IMR-90 (cell line): ENCODE data around the gene IRF4. TPM values are rescaled to one million over a fixed set of nuclear protein-coding genes. Genes with fewer than 3 reads are reported as not detected.

Experiments
- ATAC-seq: fragments of 200-7000 bp; cut with Tn5 transposase; 2 replicates; pipeline ENCODE4 v1.9.1; 2020; ENCODE audit warnings: low read depth, mild to moderate bottlenecking, moderate library complexity
- BruUV-seq: library from RNA; stranded (reverse); fragments of 400-500 nt; replicated peaks from 2 replicates; lab custom pipeline; 2021; lab: Mats Ljungman, UMichigan
- CTCF ChIA-PET: fragments of 300-600 bp; formaldehyde crosslinking; extraction: SDS; loops from one replicate; lab custom pipeline; 2021; ENCODE audit warnings: antibody characterized with exemption; lab: Yijun Ruan, JAX
- POLR2A ChIA-PET: fragments of 300-600 bp; sonication (Branson Sonifier 250); formaldehyde crosslinking; loops from one replicate; lab custom pipeline; 2022; ENCODE audit warnings: antibody characterized with exemption; ENCODE audit not compliant: unreplicated experiment; lab: Charles Lee
- DNase-seq: peaks from one replicate; pipeline ENCODE4 v3.0.0; 2013
- H2AFZ ChIP-seq: replicated peaks from 2 replicates; pipeline ENCODE3; 2013; ENCODE audit warnings: low read length, mild to moderate bottlenecking; ENCODE audit not compliant: poor library complexity
- H2AK5ac ChIP-seq: 2 replicates; pipeline ENCODE4 v1.6.1; 2013; ENCODE audit warnings: low read depth, low read length, inconsistent platforms
- H2AK9ac ChIP-seq: replicated peaks from 2 replicates; pipeline ENCODE3; 2013; ENCODE audit warnings: mild to moderate bottlenecking, low read depth, low read length, moderate library complexity; ENCODE audit not compliant: poor library complexity
- H2BK120ac ChIP-seq: 2 replicates; pipeline ENCODE4 v1.6.1; 2013; ENCODE audit warnings: low read depth, low read length, inconsistent platforms
- H2BK15ac ChIP-seq: 3 replicates; pipeline ENCODE4 v1.6.1; 2013; ENCODE audit warnings: low read depth, low read length, inconsistent platforms
- H2BK20ac ChIP-seq: 2 replicates; pipeline ENCODE4 v1.6.1; 2013; ENCODE audit warnings: low read depth, mild to moderate bottlenecking, inconsistent platforms, low read length, moderate library complexity
- H2BK5ac ChIP-seq: 2 replicates; pipeline ENCODE4 v1.6.1; 2013; ENCODE audit warnings: mild to moderate bottlenecking, low read depth, low read length, inconsistent platforms; ENCODE audit not compliant: poor library complexity, severe bottlenecking
- H3K14ac ChIP-seq: replicated peaks from 2 replicates; pipeline ENCODE4 v1.6.1; 2013; ENCODE audit warnings: low read depth, low read length, inconsistent platforms
- H3K18ac ChIP-seq: 2 replicates; pipeline ENCODE4 v1.6.1; 2013; ENCODE audit warnings: low read depth, low read length, control low read depth
- H3K23ac ChIP-seq: 2 replicates; pipeline ENCODE4 v1.6.1; 2013; ENCODE audit warnings: low read depth, low read length, inconsistent platforms
- H3K27ac ChIP-seq: 2 replicates; pipeline ENCODE4 v1.5.1; 2013; ENCODE audit warnings: mild to moderate bottlenecking, control low read depth, low read length; ENCODE audit not compliant: insufficient read depth
- H3K27me3 ChIP-seq: 2 replicates; pipeline ENCODE4 v1.6.1; 2013; ENCODE audit warnings: low read length; ENCODE audit not compliant: control insufficient read depth, insufficient read depth
- H3K36me3 ChIP-seq: 2 replicates; pipeline ENCODE4 v1.6.1; 2013; ENCODE audit warnings: low read length, mixed read lengths; ENCODE audit not compliant: control insufficient read depth, insufficient read depth
- H3K4ac ChIP-seq: 2 replicates; pipeline ENCODE4 v1.6.1; 2013; ENCODE audit warnings: low read depth, low read length, inconsistent platforms
- H3K4me1 ChIP-seq: 2 replicates; pipeline ENCODE4 v1.6.1; 2013; ENCODE audit warnings: low read length, mixed read lengths; ENCODE audit not compliant: control insufficient read depth, insufficient read depth
- H3K4me2 ChIP-seq: 2 replicates; pipeline ENCODE4 v1.6.1; 2013; ENCODE audit warnings: low read depth, mild to moderate bottlenecking, control low read depth, low read length, moderate library complexity
- H3K4me3 ChIP-seq: 2 replicates; pipeline ENCODE4 v1.5.1; 2013; ENCODE audit warnings: low read depth, mild to moderate bottlenecking, control low read depth, low read length, moderate library complexity; ENCODE audit not compliant: insufficient read depth
- H3K56ac ChIP-seq: 2 replicates; pipeline ENCODE4 v1.6.1; 2013; ENCODE audit warnings: low read length, inconsistent platforms; ENCODE audit not compliant: insufficient read depth; ENCODE audit errors: extremely low read depth
- H3K79me1 ChIP-seq, 2 experiments: 2 replicates each; pipeline ENCODE4 v1.6.1; 2013; ENCODE audit warnings: low read length in 2 of 2, inconsistent platforms in 1 of 2, low read depth in 1 of 2
- H3K9ac ChIP-seq: 2 replicates; pipeline ENCODE4 v1.6.1; 2013; ENCODE audit warnings: low read depth, low read length, control low read depth
- H3K9me1 ChIP-seq: 2 replicates; pipeline ENCODE4 v1.6.1; 2013; ENCODE audit warnings: low read length, inconsistent platforms; ENCODE audit not compliant: insufficient read depth
- H3K9me3 ChIP-seq: 2 replicates; pipeline ENCODE4 v1.6.1; 2013; ENCODE audit warnings: low read length; ENCODE audit not compliant: control insufficient read depth, insufficient read depth
- H4K20me1 ChIP-seq: 2 replicates; pipeline ENCODE4 v1.6.1; 2013; ENCODE audit warnings: low read length, inconsistent platforms; ENCODE audit not compliant: insufficient read depth
- H4K5ac ChIP-seq: 2 replicates; pipeline ENCODE4 v1.6.1; 2013; ENCODE audit warnings: mild to moderate bottlenecking, low read depth, low read length, control low read depth
- H4K8ac ChIP-seq, 2 experiments: 2 replicates each; pipeline ENCODE4 v1.6.1; 2013; ENCODE audit warnings: low read depth in 2 of 2, low read length in 2 of 2, control low read depth in 1 of 2, inconsistent platforms in 1 of 2
- H4K91ac ChIP-seq: 2 replicates; pipeline ENCODE4 v1.6.1; 2013; ENCODE audit warnings: low read depth, low read length, inconsistent platforms; ENCODE audit not compliant: insufficient read depth
- BHLHE40 ChIP-seq: fragments of 150-350 bp; IDR thresholded peaks from 2 replicates; pipeline ENCODE4 v1.6.1; 2016; ENCODE audit warnings: mild to moderate bottlenecking, low read depth, low read length
- CEBPB ChIP-seq: IDR thresholded peaks from 2 replicates; pipeline ENCODE4 v1.6.1; 2012; ENCODE audit warnings: low read depth, low read length, improper control_type of control experiment
- CHD1 ChIP-seq: IDR thresholded peaks from 2 replicates; pipeline ENCODE4 v1.6.1; 2012; ENCODE audit warnings: low read depth, low read length, improper control_type of control experiment
- FOS ChIP-seq: fragments of 150-350 bp; IDR thresholded peaks from 2 replicates; pipeline ENCODE4 v1.6.1; 2016; ENCODE audit warnings: low read depth, low read length
- MAFK ChIP-seq: IDR thresholded peaks from 2 replicates; pipeline ENCODE4 v1.6.1; 2012; ENCODE audit warnings: low read depth, low read length, improper control_type of control experiment
- MAZ ChIP-seq: IDR thresholded peaks from 2 replicates; pipeline ENCODE4 v1.6.1; 2012; ENCODE audit warnings: low read depth, mild to moderate bottlenecking, low read length, improper control_type of control experiment, moderate library complexity, borderline replicate concordance
- MXI1 ChIP-seq: IDR thresholded peaks from 2 replicates; pipeline ENCODE4 v1.6.1; 2012; ENCODE audit warnings: low read depth, mild to moderate bottlenecking, low read length, moderate library complexity, borderline replicate concordance
- NFE2L2 ChIP-seq: fragments of 150-350 bp; IDR thresholded peaks from 2 replicates; pipeline ENCODE4 v1.6.1; 2016; ENCODE audit warnings: low read depth, mild to moderate bottlenecking, low read length
- POLR2A ChIP-seq: IDR thresholded peaks from 2 replicates; pipeline ENCODE4 v1.6.1; 2012; ENCODE audit warnings: mild to moderate bottlenecking, low read depth, low read length
- RAD21 ChIP-seq: IDR thresholded peaks from 2 replicates; pipeline ENCODE4 v1.6.1; 2012; ENCODE audit warnings: low read length, improper control_type of control experiment
- RCOR1 ChIP-seq: IDR thresholded peaks from 2 replicates; pipeline ENCODE4 v1.6.1; 2012; ENCODE audit warnings: mild to moderate bottlenecking, low read length, improper control_type of control experiment; ENCODE audit not compliant: insufficient replicate concordance
- RFX5 ChIP-seq: IDR thresholded peaks from 2 replicates; pipeline ENCODE4 v1.8.0; 2012; ENCODE audit warnings: low read depth, mild to moderate bottlenecking, low read length, moderate library complexity
- SMC3 ChIP-seq: fragments of 150-350 bp; IDR thresholded peaks from 2 replicates; pipeline ENCODE4 v1.6.1; 2016; ENCODE audit warnings: low read depth, mild to moderate bottlenecking, antibody characterized with exemption, low read length, moderate library complexity
- WGBS, 2 experiments: methylation state at CpG; one replicate each; pipeline versions ENCODE4 v1.1.5 to v1.1.7; 2013; ENCODE audit warnings: missing lambda C conversion rate in 2 of 2; ENCODE audit not compliant: insufficient read length in 1 of 2; ENCODE audit errors: extremely low coverage in 2 of 2; 5-methylcytosine and 5-hydroxymethylcytosine counted together
- dilution Hi-C: fragments of 300-500 bp; cut with HindIII; formaldehyde crosslinking; loops from one replicate; pipeline ENCODE4 v1.14.3; 2018; ENCODE audit warnings: low sequenced_read_pairs; ENCODE audit not compliant: unreplicated experiment
- in situ Hi-C: fragments of 300-500 bp; cut with MboI; formaldehyde crosslinking; loops from 3 replicates; pipeline ENCODE4 v1.14.3; 2019; ENCODE audit warnings: low sequenced_read_pairs, inconsistent platforms, mixed read lengths
- intact Hi-C: fragments of 100-400 bp; cut with micrococcal nuclease; formaldehyde crosslinking; loops from 2 replicates; pipeline ENCODE4 v1.10.0; 2022
- polyA plus RNA-seq, 3 experiments: library from polyadenylated mRNA; depleted of rRNA; stranded (reverse); fragments of >200 nt; gene quantifications; 2 replicates each; pipeline ENCODE4 v1.2.3, GENCODE V29; 2012; ENCODE audit warnings: low replicate concordance in 1 of 3
- total RNA-seq: library from RNA; depleted of rRNA; stranded (reverse); fragments of >200 nt; gene quantifications from 2 replicates; pipeline ENCODE4 v1.2.3, GENCODE V29; 2012
- TF ChIP-seq, protein P1 (sequence below): fragments of 150-350 bp; IDR thresholded peaks from 2 replicates; pipeline ENCODE4 v1.6.1; 2016; ENCODE audit warnings: low read depth, mild to moderate bottlenecking, low read length, moderate library complexity, borderline replicate concordance
- TF ChIP-seq, protein P2 (sequence below): fragments of 150-350 bp; IDR thresholded peaks from 2 replicates; pipeline ENCODE4 v1.6.1; 2017; ENCODE audit warnings: mild to moderate bottlenecking, antibody characterized with exemption, low read length, low read depth
- TF ChIP-seq, protein P3 (sequence below): conservative IDR thresholded peaks from 2 replicates; pipeline ENCODE4 v1.5.1; 2012; ENCODE audit warnings: mild to moderate bottlenecking, low read depth, low read length, improper control_type of control experiment

Gene IRF4
- total and polyA plus RNA-seq, 2 of the 4 experiments (the other 2 are of a cell fraction): not detected

DNA sequence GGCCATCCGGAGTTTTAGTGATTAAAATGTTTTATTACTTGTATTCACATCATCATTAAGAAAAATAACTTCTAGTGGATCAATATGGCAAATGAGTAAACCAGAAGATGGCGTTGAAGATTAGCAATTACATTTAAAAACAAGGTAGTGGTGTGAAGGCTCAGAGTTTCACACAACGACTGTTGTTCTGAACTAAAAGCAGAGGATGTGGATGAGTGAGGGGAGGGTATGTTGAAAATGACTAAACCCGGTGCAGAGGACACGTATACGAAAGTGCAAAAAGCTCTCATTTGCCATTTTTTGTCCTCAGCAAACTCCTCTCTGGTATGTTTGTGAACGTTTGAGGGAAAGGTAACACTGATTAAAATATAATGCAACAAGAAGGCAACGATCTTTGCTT, 1.9 kb upstream of the IRF4 start:
- Histone ChIP-seq H3K9me3 (no peaks in the 10 kb centered on the region), H3K27ac (no peak overlapping the region), H2AFZ (no peak overlapping the region), H3K9me1 (no peaks in the 10 kb centered on the region), H4K8ac (no peak overlapping the region), H3K56ac (no peak overlapping the region), H4K5ac (no peak overlapping the region), H4K91ac (no peak overlapping the region), H3K4me3 (no peak overlapping the region), H2BK15ac (no peak overlapping the region), H3K23ac (no peak overlapping the region), H4K20me1 (no peaks in the 10 kb centered on the region), H3K79me1 (no peaks in the 10 kb centered on the region), H3K9ac (no peak overlapping the region), H3K4me1 (0 out of 2 replicates have a peak, but pooled peaks cover 1% of the 10 kb centered on the region), H3K18ac (no peak overlapping the region), H2BK20ac (no peak overlapping the region), H2BK5ac (no peak overlapping the region), H3K4me2 (no peak overlapping the region), H3K27me3 (peaks cover 69% of the 10 kb centered on the region), H2AK9ac (no peak overlapping the region), H2BK120ac (no peak overlapping the region), H3K14ac (no peak overlapping the region), H2AK5ac (no peak overlapping the region), H3K4ac (no peak overlapping the region), H3K36me3 (no peaks in the 10 kb centered on the region)
- ChIA-PET POLR2A (no interaction called here), CTCF (no interaction called here)
- no peak for ATAC-seq
- in situ Hi-C loops (no loop called here), intact Hi-C loops (loop anchor here (2.0 kb wide), 1 partner anchor 35 kb away; no protein-coding TSS in a partner anchor), dilution Hi-C loops (no loop called here)
- no peak for DNase-seq
- BruUV-seq: no TSS peak
- WGBS, 2 experiments: no CpG with 5 or more reads among the region's 8 CpGs
- no peak for TF ChIP-seq BHLHE40
- TF ChIP-seq RAD21: no peak
- no peak for TF ChIP-seq RCOR1
- TF ChIP-seq, protein P1, sequence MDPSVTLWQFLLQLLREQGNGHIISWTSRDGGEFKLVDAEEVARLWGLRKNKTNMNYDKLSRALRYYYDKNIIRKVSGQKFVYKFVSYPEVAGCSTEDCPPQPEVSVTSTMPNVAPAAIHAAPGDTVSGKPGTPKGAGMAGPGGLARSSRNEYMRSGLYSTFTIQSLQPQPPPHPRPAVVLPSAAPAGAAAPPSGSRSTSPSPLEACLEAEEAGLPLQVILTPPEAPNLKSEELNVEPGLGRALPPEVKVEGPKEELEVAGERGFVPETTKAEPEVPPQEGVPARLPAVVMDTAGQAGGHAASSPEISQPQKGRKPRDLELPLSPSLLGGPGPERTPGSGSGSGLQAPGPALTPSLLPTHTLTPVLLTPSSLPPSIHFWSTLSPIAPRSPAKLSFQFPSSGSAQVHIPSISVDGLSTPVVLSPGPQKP: no peak
- TF ChIP-seq CHD1: no peak
- TF ChIP-seq POLR2A: no peak
- TF ChIP-seq CEBPB: no peak
- no peak for TF ChIP-seq NFE2L2
- TF ChIP-seq SMC3: no peak
- no peak for TF ChIP-seq MAFK
- no peak for TF ChIP-seq MAZ
- TF ChIP-seq RFX5: no peak
- no peak for TF ChIP-seq MXI1
- TF ChIP-seq, protein P2, sequence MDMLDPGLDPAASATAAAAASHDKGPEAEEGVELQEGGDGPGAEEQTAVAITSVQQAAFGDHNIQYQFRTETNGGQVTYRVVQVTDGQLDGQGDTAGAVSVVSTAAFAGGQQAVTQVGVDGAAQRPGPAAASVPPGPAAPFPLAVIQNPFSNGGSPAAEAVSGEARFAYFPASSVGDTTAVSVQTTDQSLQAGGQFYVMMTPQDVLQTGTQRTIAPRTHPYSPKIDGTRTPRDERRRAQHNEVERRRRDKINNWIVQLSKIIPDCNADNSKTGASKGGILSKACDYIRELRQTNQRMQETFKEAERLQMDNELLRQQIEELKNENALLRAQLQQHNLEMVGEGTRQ: no peak
- TF ChIP-seq FOS: no peak
- TF ChIP-seq, protein P3, sequence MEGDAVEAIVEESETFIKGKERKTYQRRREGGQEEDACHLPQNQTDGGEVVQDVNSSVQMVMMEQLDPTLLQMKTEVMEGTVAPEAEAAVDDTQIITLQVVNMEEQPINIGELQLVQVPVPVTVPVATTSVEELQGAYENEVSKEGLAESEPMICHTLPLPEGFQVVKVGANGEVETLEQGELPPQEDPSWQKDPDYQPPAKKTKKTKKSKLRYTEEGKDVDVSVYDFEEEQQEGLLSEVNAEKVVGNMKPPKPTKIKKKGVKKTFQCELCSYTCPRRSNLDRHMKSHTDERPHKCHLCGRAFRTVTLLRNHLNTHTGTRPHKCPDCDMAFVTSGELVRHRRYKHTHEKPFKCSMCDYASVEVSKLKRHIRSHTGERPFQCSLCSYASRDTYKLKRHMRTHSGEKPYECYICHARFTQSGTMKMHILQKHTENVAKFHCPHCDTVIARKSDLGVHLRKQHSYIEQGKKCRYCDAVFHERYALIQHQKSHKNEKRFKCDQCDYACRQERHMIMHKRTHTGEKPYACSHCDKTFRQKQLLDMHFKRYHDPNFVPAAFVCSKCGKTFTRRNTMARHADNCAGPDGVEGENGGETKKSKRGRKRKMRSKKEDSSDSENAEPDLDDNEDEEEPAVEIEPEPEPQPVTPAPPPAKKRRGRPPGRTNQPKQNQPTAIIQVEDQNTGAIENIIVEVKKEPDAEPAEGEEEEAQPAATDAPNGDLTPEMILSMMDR: no peak
